GM21528 (cell line): ENCODE data around the gene TGM3.

ENCODE experiments used
- ATAC-seq: cut with Tn5 transposase; IDR thresholded peaks from one replicate; pipeline ENCODE4 v1.9.1; 2021; ENCODE audit warnings: mild to moderate bottlenecking, moderate library complexity; ENCODE audit not compliant: unreplicated experiment, low FRiP score

Gene TGM3

DNA sequence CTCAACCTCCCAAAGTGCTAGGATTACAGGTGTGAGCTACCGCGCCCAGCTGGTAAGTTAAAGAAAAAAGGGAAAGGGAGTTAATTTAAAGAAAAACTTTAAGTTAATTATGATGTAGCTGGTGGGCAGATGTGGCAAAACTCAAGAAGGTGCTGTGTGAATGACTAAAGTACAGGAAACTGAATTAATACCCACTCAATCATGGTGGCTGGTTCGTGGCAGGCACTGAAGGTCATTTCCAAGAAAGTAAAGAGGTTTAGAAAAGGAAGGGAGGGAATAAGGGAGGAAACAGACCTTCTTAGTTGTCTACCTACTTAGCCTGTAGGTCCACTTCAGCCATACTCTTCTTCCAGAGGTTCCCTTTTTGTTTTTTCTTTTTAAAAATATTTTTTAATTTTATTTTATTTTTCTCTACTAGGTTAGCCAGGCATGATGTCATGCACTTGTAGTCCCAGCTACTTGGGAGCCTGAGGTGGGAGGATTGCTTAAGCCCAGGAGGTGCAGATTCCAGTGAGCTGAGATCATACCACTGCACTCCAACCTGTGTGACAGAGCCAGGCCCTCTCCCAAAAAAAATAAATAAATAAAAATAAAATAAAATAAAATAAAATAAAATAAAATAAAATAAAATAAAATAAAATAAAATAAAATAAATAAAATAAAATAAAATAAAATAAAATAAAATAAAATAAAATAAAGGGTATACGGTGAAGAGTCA is 11.9 kb upstream of the TGM3 start:
- ATAC-seq, result no peak

GRCh38 chr20:2285193-2285592 is 10.6 kb upstream of the TGM3 start:
- no peak for ATAC-seq

DNA sequence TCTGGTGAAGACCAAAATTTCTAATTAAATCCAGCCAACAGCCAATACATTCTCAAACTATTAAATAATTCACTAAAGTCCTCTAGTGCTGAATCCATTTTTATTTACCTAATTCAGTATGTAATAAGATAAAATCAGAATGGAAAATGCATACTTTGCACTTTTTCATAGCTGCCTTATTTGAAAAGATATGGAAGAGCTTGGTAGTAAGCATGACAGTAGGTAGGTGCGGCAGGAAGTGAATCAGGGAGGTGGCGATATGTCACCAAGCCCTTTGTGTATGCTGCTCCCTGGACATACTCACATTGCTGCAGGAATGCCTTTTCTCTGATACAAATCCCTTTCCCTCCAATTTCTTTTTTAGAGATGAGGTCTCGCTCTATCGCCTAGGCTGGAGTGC is 10.2 kb upstream of the TGM3 start:
- no peak for ATAC-seq

GRCh38 chr20:2287504-2287903 is 8.3 kb upstream of the TGM3 start:
- no peak for ATAC-seq

DNA sequence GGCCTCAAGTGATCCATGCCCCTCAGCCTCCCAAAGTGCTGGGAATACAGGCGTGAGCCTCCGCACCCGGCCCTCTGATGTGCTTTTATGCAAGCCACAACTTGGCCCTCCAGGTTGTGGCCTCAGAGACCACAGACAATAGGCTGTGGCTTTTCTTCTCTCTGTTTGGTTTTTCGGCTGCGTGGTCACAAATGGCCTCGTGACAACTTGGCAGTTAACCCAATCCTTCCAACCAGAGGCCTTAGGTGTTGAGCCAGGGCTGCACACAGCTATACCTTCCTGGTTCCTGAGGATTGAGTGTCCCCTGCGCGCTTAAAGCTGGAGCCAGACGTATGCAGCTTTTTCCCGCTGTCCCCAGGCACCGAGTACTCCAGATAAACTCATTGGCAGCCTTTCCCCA is 6.3 kb upstream of the TGM3 start:
- no peak for ATAC-seq

DNA sequence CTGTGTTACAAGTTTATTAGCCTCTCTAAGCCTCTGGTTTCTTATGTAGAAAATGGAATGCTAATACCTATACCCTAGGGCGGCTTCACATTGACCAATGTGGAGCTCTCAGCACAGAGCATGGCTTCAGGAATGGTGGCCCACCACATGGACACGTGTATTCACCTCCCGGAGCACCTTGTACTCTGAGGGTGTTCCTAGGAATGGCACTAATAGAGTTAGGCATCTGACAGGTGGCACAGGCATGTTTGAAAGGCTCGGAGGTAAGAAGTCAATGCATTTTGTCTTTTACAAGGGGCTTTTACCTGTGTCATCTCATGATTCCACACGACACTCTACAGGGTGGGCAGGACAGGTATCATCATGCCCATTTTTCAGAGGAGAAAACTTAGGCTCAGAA is 5.3 kb upstream of the TGM3 start:
- ATAC-seq, result no peak

- no peak for ATAC-seq
Observed at GRCh38 chr20:2292416-2293110, 3.2 kb upstream of the TGM3 start.

GRCh38 chr20:2293486-2293885 is 2.3 kb upstream of the TGM3 start:
- no peak for ATAC-seq

DNA sequence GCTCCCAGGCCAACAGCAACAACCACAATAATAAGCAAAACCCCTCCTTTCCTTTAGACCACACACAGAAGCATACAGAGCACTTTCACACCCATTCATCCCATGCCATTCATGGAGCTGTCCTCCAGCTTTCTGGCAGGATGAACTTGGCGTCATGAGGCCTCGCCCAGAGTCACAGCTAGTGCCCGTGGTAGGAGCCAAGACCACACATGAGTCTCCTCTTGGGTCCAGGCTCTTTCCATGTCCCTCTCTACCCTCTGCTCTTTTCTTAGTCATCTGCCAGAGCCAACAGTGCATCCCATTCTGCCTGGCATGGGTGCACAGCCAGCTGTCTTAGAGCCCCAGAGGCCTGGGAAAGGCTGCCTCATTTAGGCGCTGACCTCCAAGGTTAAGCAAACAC is 1.8 kb upstream of the TGM3 start:
- ATAC-seq, result no peak

DNA sequence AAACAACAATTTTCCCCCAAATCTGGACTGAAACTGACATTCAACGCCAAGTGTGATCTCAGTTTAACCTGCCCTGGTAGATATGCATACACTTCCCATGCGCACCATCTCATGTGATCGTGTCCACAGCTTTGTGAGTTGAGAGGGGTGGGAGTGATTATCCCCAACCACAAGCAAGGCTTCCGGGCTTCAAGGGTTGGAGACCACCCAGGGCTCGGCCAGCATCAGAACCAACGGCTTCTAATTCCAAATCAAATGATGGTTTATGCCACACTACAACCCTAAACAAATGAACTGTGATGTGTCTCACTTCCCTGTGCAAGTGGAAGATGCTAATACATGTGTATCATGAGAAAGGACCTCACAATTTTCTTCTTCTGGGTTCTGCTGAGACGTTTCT is 515 bp upstream of the TGM3 start:
- no peak for ATAC-seq

GRCh38 chr20:2296524-2297356 is 939 bp downstream of the TGM3 start:
- ATAC-seq, result no peak

GRCh38 chr20:2297357-2297728 is 1.5 kb downstream of the TGM3 start:
- no peak for ATAC-seq

GRCh38 chr20:2298116-2298515 is 2.3 kb downstream of the TGM3 start:
- no peak for ATAC-seq

DNA sequence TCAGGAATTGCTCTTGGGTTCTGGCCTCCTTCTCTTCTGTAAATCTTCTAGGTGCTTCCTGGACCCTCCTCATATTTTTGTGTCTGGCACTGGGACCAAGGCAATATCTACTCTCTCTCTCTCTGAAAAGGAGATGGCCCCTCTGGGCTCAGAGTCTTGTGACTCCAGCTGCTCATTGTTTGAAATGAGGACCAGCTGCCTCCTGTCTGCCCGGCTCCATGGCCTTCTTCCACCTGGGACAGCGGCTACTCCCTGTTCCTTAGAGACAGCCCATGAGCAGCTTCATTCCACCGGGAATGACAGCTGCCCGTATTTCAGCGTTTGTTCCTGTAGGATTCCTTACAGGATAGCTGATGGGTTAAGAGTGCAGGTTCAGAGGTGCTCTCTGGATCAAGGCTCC is 2.9 kb downstream of the TGM3 start:
- no peak for ATAC-seq

DNA sequence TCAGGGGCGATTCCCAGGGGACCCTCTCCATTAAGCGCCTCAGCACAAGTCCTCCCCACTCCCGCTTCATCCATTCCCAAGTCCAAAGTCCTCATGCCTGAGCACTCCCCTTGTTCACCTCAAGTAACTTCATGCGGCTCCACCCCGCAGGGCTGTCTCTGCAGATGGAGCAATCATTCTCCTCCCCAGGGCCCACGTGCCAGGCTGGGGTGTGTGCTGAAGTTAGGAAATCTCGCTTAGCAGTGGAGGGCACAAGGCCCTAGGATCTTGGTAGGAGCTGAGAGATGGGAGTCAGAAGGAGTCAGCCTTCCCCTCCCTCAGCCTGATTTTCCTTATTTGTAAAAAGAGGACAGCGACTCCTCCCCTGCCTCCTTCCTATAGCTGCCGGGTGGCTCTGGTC is 3.5 kb downstream of the TGM3 start:
- ATAC-seq, result no peak

GRCh38 chr20:2300002-2300401 is 4.2 kb downstream of the TGM3 start:
- no peak for ATAC-seq

GRCh38 chr20:2300420-2300819 is 4.6 kb downstream of the TGM3 start:
- no peak for ATAC-seq

DNA sequence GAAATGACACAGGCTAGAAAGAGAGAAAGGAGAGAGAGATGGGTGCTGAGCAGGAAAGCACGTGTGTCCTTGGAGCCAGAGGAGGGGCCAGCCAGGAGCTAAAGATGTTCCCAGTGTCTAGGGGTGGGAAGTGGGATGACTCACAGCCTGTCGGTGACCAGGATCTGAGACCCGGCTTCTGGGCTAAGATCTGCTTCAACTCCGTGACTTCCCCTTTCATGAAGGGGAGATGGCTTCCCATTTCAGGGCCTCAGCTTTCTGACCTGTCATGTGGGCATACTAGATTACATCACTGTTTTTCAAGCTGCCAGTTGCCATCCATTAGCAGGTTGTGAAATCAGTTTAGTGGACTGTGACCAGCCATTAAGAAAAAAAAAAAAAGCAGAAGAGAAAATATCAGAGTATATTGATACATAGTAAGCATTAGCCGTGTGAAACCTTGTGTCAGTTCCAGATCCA is 5.4 kb downstream of the TGM3 start:
- peak; percentile 74 for ATAC-seq

- no peak for ATAC-seq
Observed at GRCh38 chr20:2302384-2303060, 6.7 kb downstream of the TGM3 start.

DNA sequence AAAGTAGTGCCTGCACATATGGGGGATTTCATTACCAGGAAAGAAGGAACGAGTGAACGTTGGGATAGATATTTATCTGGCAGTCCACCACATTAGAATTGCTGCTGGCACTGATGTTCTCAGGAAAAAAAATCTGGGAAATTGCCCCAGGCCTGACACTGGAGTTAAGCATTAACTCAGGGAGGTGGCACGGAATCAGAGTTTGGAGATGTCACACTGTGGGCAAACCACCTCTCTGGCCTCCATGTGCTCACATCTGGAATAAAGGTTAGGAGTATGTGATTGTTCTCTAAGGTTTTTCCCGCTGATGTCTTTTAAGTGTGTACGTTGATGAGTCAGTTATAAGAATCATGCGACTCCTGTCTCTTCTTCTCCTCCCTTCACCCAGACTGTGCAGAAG is 7.9 kb downstream of the TGM3 start:
- no peak for ATAC-seq

- no peak for ATAC-seq
Observed at GRCh38 chr20:2304180-2304579, 8.4 kb downstream of the TGM3 start.
